ENCODE data around the gene MLLT10. TPM values are rescaled to one million over a fixed set of nuclear protein-coding genes. Genes with fewer than 3 reads are reported as not detected.

MLLT10 gene
- total RNA-seq, 1 donor from 2014 or later: 46.8 TPM

DNA sequence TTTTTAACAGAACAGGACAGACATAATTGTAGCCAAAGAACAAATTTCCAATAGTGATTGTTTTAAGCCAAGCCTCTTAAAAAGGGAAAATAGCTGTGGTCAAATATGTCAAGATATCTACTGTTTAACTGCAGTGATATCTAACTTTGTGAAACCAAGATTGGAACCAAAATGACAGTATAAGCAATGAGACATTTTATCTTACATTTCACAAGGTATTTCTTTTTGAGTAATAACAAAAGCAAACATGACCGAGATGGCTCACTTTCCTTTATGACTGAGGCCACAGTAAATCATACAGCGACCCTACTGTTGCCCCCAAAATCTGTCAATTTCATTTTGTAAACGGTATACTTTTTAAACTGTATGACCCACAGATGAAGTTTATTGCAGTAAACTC, 215.8 kb downstream of the MLLT10 start:
- Mint-ChIP-seq H3K36me3 (peaks cover 16% of the 10 kb centered on the region), H3K27ac (no peak overlapping the region), H3K9me3 (no peaks in the 10 kb centered on the region), H3K4me3 (no peak overlapping the region), H3K27me3 (no peaks in the 10 kb centered on the region), H3K4me1 (ENCODE audit: unreplicated experiment) (peaks cover 26% of the 10 kb centered on the region)
- DNase-seq (ENCODE audit: extremely low spot score, unreplicated experiment): no peak
- TF ChIP-seq, protein P1, sequence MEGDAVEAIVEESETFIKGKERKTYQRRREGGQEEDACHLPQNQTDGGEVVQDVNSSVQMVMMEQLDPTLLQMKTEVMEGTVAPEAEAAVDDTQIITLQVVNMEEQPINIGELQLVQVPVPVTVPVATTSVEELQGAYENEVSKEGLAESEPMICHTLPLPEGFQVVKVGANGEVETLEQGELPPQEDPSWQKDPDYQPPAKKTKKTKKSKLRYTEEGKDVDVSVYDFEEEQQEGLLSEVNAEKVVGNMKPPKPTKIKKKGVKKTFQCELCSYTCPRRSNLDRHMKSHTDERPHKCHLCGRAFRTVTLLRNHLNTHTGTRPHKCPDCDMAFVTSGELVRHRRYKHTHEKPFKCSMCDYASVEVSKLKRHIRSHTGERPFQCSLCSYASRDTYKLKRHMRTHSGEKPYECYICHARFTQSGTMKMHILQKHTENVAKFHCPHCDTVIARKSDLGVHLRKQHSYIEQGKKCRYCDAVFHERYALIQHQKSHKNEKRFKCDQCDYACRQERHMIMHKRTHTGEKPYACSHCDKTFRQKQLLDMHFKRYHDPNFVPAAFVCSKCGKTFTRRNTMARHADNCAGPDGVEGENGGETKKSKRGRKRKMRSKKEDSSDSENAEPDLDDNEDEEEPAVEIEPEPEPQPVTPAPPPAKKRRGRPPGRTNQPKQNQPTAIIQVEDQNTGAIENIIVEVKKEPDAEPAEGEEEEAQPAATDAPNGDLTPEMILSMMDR (conservative IDR thresholded peaks at IDR 0.05): no peak

DNA sequence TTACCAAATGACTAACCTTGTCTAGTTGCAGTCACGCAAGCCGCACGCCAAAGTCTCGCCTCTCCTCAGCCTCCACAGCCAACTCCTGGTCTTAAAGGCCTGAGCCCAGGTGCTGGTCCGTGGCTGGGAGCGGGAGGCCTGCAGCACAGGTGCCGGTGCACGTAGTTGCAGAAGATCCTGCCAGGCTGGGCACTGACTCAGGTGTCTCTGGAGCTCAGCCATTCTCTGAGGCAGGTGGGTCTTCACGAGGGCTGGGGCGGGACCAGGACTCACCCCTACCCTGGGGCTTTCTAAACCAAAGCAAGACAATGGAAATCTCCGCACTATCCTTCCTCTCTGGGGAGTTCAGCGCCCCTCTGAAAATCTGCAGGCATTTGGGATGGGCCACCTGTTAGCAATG, 216.4 kb downstream of the MLLT10 start:
- TF ChIP-seq, protein P1 (conservative IDR thresholded peaks at IDR 0.05): no peak
- H3K27me3 Mint-ChIP-seq: no peaks in the 10 kb centered on the region
- H3K9me3 Mint-ChIP-seq: no peaks in the 10 kb centered on the region
- peaks cover 15% of the 10 kb centered on the region for H3K36me3 Mint-ChIP-seq
- H3K4me1 Mint-ChIP-seq (ENCODE audit: unreplicated experiment): peaks cover 27% of the 10 kb centered on the region
- no peak overlapping the region for H3K4me3 Mint-ChIP-seq
- DNase-seq (ENCODE audit: extremely low spot score, unreplicated experiment): no peak
- H3K27ac Mint-ChIP-seq: peak overlapping the region; percentile 27

DNA sequence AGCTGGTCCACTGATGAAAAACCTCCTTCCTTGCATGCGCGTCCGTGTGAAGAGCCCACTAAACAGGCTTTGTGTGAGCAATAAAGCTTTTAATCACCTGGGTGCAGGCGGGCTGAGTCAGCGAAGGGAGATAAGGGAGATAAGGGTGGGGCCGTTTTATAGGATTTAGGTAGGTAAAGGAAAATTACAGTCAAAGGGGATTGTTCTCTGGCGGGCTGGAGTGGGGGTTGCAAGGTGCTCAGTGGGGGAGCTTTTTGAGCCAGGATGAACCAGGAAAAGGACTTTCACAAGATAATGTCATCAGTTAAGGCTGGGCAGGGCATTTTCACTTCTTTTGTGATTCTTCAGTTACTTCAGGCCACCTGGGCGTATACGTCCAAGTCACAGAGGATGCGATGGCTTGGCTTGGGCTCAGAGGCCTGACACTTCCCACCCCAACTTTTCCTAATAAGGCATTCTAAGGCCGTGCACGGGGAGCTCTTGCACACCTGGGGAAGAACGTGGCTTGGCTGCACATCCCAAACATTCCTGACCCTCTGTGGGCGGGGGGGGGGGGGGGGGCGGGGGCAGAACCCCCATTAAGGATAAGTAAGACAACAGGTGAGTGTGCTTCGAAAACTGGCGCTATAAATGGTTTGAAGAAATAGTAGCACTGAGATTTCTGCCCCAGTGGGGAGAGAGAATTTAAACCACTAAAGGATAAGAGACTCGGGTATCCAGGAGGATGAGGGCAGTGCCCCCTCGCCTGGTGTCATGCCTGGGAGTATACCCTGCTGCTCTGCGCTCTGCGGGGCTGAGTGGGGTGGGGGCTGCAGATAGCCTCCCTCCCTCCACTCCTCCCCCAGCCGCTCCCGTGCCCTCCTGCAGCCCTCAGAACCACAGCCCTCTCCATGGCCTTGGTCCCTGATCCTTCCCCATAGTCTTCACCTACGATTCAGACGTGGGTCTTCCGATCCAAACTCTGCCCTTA, 217.6 kb downstream of the MLLT10 start:
- no peak for DNase-seq (ENCODE audit: extremely low spot score, unreplicated experiment)
- H3K4me3 Mint-ChIP-seq: peak overlapping the region; percentile 8

DNA sequence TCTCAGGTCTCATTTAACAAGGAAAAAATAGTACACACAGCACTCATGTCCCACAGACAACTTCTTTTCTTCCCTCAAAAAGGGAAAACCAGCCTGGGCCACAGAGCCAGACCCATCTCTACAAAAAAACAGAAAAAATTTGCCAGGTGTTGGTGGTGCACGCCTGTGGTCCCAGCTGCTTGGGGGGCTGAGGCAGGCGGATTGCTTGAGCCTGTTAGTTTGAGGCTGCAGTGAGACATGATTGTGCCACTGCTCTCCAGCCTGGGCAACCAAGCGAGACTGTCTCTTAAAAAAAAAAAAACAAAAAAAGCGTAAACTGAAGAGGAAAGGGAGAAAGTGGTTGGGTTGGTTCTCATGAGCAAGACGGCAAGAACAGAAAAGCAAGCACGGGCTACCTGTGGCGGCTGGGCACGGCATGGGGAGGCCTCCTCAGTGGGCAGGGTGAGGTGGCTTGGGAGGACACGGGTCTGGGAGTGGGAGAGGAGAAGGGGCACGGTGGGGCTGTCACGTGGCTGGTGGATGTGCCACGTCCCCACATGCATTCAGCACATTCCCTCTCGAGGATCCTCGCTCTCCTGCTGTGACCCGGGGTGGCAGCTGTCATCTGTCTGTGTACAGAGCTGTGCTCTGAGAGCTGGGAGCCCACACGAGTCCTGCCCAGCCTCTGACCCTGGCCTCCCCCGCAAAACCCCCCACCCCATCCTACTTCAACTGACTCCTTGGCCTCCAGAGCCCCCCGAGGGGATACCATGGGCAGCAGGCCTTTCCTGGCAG, 219.7 kb downstream of the MLLT10 start:
- Mint-ChIP-seq H3K27me3 (no peaks in the 10 kb centered on the region), H3K4me1 (ENCODE audit: unreplicated experiment) (peaks cover 38% of the 10 kb centered on the region), H3K4me3 (peak overlapping the region; percentile 3), H3K27ac (peak overlapping the region; percentile 27), H3K9me3 (no peaks in the 10 kb centered on the region), H3K36me3 (peaks cover 8% of the 10 kb centered on the region)
- DNase-seq (ENCODE audit: extremely low spot score, unreplicated experiment): no peak
- TF ChIP-seq, protein P1 (conservative IDR thresholded peaks at IDR 0.05): no peak

More for the DNA sequence above, 217.6 kb downstream of the MLLT10 start:
- TF ChIP-seq, protein P1 (conservative IDR thresholded peaks at IDR 0.05): no peak
- no peaks in the 10 kb centered on the region for H3K27me3 Mint-ChIP-seq
- H3K27ac Mint-ChIP-seq: peak overlapping the region; percentile 27
- H3K9me3 Mint-ChIP-seq: no peaks in the 10 kb centered on the region
- H3K4me1 Mint-ChIP-seq (ENCODE audit: unreplicated experiment): peaks cover 27% of the 10 kb centered on the region
- H3K36me3 Mint-ChIP-seq: peaks cover 12% of the 10 kb centered on the region

DNA sequence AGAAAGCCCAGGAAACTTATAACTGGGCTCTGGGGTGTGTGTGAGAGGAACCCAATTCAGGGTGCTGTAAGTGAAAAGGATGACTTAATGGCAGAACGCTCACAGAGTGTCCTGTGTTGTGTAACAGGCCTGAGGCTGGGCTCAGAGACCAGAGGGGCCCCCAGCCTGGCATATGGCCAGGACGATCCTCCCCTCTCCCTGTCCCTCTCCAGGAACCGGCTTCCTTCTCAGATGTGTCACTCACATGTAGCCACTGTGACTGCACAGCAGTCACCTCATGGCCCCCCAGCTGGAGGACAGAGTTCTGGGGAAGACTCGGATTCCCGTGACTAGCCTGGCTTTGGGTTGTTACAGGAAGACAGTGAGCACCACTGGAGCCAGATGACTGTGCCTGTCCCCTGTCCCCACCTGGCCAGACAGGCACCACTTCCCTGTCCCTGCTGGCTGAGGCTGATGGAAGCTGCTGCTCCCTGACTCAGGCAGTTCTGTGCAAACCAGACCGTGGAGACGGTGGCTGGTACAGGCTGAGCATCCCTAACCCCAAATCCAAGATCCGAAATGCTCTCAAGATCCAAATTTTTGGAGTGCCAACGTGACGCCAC, 220.5 kb downstream of the MLLT10 start:
- H3K27me3 Mint-ChIP-seq: no peaks in the 10 kb centered on the region
- H3K4me3 Mint-ChIP-seq: no peak overlapping the region
- DNase-seq (ENCODE audit: extremely low spot score, unreplicated experiment): no peak
- H3K9me3 Mint-ChIP-seq: no peaks in the 10 kb centered on the region
- no peak overlapping the region for H3K27ac Mint-ChIP-seq
- TF ChIP-seq, protein P1 (conservative IDR thresholded peaks at IDR 0.05): no peak
- peaks cover 36% of the 10 kb centered on the region for H3K4me1 Mint-ChIP-seq (ENCODE audit: unreplicated experiment)
- H3K36me3 Mint-ChIP-seq: peaks cover 11% of the 10 kb centered on the region
